ENCODE measurements around the gene PPP1R14B. TPM values are rescaled to one million over a fixed set of nuclear protein-coding genes. Genes with fewer than 3 reads are reported as not detected.

PPP1R14B gene
- total and polyA plus RNA-seq, 2 of the 13 experiments (the other 11 are each of a cell fraction or from before 2014, with no cell fraction given): 110 to 148 TPM

DNA sequence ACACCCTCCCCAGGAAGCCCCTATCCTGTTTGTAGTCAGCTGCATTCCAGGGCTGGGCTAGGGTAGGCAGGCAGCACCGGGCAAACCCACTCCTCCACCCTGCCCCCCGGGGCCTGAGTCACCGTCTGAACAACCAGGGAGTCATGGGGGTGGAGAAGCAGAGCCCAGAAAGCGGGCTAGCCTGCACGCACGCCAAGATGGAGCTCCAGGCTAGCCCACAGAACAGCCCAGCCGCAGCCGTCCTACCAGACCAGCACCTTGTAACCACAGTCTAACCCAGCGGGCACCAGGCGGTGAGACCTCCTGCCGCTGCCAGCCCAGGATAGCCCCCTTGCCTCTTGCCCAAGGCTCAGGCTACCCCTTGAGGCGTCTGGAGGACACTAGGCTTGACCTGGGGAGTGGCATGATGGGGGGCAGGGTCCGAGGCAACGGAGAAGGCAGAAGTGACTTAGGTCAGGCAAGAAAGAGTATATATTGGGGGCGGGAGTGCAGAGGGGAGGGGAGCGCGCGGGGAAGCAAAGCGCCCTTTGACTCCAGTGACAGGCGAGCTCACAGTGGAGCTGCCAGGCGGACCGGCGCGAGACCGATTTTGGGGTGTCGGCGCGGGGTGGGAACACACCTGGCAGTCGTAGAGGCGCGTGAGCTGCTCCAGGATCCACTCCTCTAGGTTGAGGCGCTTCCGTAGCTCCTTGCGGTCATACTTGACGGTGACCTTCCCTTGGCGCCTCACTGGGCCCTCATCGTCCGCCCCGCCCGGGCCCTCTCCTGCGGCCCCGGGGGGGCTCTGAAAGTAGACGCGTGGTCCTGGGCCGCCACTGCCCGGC, 734 bp downstream of the PPP1R14B start (continued):
- TF ChIP-seq RORA (CRISPR knock-in tag; IDR thresholded peaks at IDR 0.05) (no peak), ZNF790 (CRISPR knock-in tag; IDR thresholded peaks at IDR 0.05; ENCODE audit: borderline replicate concordance) (no peak), ZFP1 (CRISPR knock-in tag; IDR thresholded peaks at IDR 0.05) (no peak), YEATS4 (CRISPR knock-in tag; IDR thresholded peaks at IDR 0.05; ENCODE audit: borderline replicate concordance) (peak; percentile 14; the same call in 1 of the 2 replicates), ZNF83 (CRISPR knock-in tag; IDR thresholded peaks at IDR 0.05; ENCODE audit: borderline replicate concordance) (0 out of 2 replicates have a peak, but pooled peaks have one; percentile 37), SAP130 (CRISPR knock-in tag; IDR thresholded peaks at IDR 0.05; ENCODE audit: low read depth) (peak; percentile 15), MEIS2 (CRISPR knock-in tag; IDR thresholded peaks at IDR 0.05) (peak; percentile 54; the same call in 1 of the 2 replicates)
- TF ChIP-seq, protein P1, sequence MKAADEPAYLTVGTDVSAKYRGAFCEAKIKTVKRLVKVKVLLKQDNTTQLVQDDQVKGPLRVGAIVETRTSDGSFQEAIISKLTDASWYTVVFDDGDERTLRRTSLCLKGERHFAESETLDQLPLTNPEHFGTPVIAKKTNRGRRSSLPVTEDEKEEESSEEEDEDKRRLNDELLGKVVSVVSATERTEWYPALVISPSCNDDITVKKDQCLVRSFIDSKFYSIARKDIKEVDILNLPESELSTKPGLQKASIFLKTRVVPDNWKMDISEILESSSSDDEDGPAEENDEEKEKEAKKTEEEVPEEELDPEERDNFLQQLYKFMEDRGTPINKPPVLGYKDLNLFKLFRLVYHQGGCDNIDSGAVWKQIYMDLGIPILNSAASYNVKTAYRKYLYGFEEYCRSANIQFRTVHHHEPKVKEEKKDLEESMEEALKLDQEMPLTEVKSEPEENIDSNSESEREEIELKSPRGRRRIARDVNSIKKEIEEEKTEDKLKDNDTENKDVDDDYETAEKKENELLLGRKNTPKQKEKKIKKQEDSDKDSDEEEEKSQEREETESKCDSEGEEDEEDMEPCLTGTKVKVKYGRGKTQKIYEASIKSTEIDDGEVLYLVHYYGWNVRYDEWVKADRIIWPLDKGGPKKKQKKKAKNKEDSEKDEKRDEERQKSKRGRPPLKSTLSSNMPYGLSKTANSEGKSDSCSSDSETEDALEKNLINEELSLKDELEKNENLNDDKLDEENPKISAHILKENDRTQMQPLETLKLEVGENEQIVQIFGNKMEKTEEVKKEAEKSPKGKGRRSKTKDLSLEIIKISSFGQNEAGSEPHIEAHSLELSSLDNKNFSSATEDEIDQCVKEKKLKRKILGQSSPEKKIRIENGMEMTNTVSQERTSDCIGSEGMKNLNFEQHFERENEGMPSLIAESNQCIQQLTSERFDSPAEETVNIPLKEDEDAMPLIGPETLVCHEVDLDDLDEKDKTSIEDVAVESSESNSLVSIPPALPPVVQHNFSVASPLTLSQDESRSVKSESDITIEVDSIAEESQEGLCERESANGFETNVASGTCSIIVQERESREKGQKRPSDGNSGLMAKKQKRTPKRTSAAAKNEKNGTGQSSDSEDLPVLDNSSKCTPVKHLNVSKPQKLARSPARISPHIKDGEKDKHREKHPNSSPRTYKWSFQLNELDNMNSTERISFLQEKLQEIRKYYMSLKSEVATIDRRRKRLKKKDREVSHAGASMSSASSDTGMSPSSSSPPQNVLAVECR (CRISPR knock-in tag; IDR thresholded peaks at IDR 0.05; ENCODE audit: borderline replicate concordance): peak; percentile 55; the same call in 1 of the 2 replicates
- TF ChIP-seq, protein P2, sequence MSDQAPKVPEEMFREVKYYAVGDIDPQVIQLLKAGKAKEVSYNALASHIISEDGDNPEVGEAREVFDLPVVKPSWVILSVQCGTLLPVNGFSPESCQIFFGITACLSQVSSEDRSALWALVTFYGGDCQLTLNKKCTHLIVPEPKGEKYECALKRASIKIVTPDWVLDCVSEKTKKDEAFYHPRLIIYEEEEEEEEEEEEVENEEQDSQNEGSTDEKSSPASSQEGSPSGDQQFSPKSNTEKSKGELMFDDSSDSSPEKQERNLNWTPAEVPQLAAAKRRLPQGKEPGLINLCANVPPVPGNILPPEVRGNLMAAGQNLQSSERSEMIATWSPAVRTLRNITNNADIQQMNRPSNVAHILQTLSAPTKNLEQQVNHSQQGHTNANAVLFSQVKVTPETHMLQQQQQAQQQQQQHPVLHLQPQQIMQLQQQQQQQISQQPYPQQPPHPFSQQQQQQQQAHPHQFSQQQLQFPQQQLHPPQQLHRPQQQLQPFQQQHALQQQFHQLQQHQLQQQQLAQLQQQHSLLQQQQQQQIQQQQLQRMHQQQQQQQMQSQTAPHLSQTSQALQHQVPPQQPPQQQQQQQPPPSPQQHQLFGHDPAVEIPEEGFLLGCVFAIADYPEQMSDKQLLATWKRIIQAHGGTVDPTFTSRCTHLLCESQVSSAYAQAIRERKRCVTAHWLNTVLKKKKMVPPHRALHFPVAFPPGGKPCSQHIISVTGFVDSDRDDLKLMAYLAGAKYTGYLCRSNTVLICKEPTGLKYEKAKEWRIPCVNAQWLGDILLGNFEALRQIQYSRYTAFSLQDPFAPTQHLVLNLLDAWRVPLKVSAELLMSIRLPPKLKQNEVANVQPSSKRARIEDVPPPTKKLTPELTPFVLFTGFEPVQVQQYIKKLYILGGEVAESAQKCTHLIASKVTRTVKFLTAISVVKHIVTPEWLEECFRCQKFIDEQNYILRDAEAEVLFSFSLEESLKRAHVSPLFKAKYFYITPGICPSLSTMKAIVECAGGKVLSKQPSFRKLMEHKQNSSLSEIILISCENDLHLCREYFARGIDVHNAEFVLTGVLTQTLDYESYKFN (CRISPR knock-in tag; conservative IDR thresholded peaks at IDR 0.05): 0 out of 2 replicates have a peak, but pooled peaks have one; percentile 37
- TF ChIP-seq, protein P3, sequence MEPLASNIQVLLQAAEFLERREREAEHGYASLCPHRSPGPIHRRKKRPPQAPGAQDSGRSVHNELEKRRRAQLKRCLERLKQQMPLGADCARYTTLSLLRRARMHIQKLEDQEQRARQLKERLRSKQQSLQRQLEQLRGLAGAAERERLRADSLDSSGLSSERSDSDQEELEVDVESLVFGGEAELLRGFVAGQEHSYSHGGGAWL (CRISPR knock-in tag; IDR thresholded peaks at IDR 0.05): no peak
- TF ChIP-seq, protein P4, sequence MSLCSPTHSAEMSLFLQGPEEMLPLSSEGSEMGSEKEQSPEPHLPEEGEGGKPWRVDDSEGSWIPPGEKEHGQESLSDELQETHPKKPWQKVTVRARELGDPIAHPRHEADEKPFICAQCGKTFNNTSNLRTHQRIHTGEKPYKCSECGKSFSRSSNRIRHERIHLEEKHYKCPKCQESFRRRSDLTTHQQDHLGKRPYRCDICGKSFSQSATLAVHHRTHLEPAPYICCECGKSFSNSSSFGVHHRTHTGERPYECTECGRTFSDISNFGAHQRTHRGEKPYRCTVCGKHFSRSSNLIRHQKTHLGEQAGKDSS (CRISPR knock-in tag; IDR thresholded peaks at IDR 0.05; ENCODE audit: borderline replicate concordance, low read depth): peak; percentile 43; the same call in 1 of the 2 replicates
- TF ChIP-seq, protein P5, sequence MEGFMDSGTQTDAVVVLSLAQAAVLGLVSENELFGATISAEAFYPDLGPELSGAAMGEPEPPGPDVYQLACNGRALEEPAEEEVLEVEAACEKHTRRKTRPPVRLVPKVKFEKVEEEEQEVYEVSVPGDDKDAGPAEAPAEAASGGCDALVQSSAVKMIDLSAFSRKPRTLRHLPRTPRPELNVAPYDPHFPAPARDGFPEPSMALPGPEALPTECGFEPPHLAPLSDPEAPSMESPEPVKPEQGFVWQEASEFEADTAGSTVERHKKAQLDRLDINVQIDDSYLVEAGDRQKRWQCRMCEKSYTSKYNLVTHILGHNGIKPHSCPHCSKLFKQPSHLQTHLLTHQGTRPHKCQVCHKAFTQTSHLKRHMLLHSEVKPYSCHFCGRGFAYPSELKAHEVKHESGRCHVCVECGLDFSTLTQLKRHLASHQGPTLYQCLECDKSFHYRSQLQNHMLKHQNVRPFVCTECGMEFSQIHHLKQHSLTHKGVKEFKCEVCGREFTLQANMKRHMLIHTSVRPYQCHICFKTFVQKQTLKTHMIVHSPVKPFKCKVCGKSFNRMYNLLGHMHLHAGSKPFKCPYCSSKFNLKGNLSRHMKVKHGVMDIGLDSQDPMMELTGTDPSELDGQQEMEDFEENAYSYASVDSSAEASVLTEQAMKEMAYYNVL (CRISPR knock-in tag; IDR thresholded peaks at IDR 0.05; ENCODE audit: borderline replicate concordance): no peak

Measured in HepG2 (cell line).